ENCODE data around the gene NGB. TPM values are rescaled to one million over a fixed set of nuclear protein-coding genes. Genes with fewer than 3 reads are reported as not detected.
A peak's percentile ranks its signal among the peaks of the same experiment; 100 is the strongest.

NGB gene
- total and polyA plus RNA-seq, 2 donors (not counting 1 experiment from before 2014, with no cell fraction given) = not detected

- Histone ChIP-seq H3K27me3 (replicated peaks in 1 of 4; ENCODE audit: control extremely low read depth in 1 of 4, control insufficient read depth in 3 of 4, insufficient read depth in 4 of 4, low read length in 3 of 4) (peaks cover 0 to 41% (median 8%) of the 10 kb centered on the region in 4 experiments), H2AFZ (ENCODE audit: insufficient read depth, low read depth, low read length, poor library complexity, severe bottlenecking) (no peak overlapping the region), H4K20me1 (ENCODE audit: control insufficient read depth, insufficient read depth, low read length, poor library complexity, severe bottlenecking) (no peaks in the 10 kb centered on the region), H3K4me3 (ENCODE audit: control extremely low read depth in 1 of 5, extremely low read depth in 1 of 5, insufficient read depth in 1 of 5, low read depth in 2 of 5, low read length in 4 of 5) (no peak overlapping the region), H3K9me3 (ENCODE audit: control extremely low read depth in 1 of 3, control insufficient read depth in 2 of 3, insufficient read depth in 1 of 3, low read length in 2 of 3) (peaks cover 0 to 11% (median 0%) of the 10 kb centered on the region in 3 donors), H3K4me2 (replicated peaks; ENCODE audit: low read depth, low read length, poor library complexity, severe bottlenecking) (peak overlapping the region; percentile 30), H3K4me1 (ENCODE audit: control insufficient read depth in 2 of 2, insufficient read depth in 2 of 2, low read length in 2 of 2) (peaks cover 0 to 10% of the 10 kb centered on the region in 2 donors), H3K9ac (ENCODE audit: low read length) (no peak overlapping the region), H3K27ac (ENCODE audit: low read length in 2 of 2) (no peak overlapping the region), H3K79me2 (ENCODE audit: control insufficient read depth, insufficient read depth, low read length) (no peaks in the 10 kb centered on the region), H3K36me3 (replicated peaks in 1 of 2; ENCODE audit: control extremely low read depth in 1 of 2, control insufficient read depth in 1 of 2, extremely low read depth in 1 of 2, insufficient read depth in 2 of 2, low read length in 1 of 2) (no peaks in the 10 kb centered on the region)
- CTCF ChIA-PET = interaction anchor here (1.0 kb wide), 1 partner anchor 45 kb away, joined by 3 read pairs; no protein-coding TSS in a partner anchor
- POLR2A ChIA-PET = no interaction called here
- intact Hi-C loops (cut with micrococcal nuclease) = no loop called here
- peaks cover 33% of the 10 kb centered on the region for H3K27me3 Mint-ChIP-seq
- no peak overlapping the region for H3K4me3 Mint-ChIP-seq
- no peak overlapping the region for H3K27ac Mint-ChIP-seq
- H3K4me1 Mint-ChIP-seq = peaks cover 12% of the 10 kb centered on the region
- ATAC-seq (ENCODE audit: low read depth) (no peak), DNase-seq (no peak)
- no peaks in the 10 kb centered on the region for H3K9me3 Mint-ChIP-seq (ENCODE audit: insufficient read depth)
- TF ChIP-seq, protein P1, sequence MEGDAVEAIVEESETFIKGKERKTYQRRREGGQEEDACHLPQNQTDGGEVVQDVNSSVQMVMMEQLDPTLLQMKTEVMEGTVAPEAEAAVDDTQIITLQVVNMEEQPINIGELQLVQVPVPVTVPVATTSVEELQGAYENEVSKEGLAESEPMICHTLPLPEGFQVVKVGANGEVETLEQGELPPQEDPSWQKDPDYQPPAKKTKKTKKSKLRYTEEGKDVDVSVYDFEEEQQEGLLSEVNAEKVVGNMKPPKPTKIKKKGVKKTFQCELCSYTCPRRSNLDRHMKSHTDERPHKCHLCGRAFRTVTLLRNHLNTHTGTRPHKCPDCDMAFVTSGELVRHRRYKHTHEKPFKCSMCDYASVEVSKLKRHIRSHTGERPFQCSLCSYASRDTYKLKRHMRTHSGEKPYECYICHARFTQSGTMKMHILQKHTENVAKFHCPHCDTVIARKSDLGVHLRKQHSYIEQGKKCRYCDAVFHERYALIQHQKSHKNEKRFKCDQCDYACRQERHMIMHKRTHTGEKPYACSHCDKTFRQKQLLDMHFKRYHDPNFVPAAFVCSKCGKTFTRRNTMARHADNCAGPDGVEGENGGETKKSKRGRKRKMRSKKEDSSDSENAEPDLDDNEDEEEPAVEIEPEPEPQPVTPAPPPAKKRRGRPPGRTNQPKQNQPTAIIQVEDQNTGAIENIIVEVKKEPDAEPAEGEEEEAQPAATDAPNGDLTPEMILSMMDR (IDR thresholded peaks at IDR 0.05) = no peak
- TF ChIP-seq EZH2 (IDR thresholded peaks at IDR 0.05; ENCODE audit: borderline replicate concordance, insufficient read depth, low read depth, low read length, poor library complexity, severe bottlenecking) = no peak
- 3% methylated on average over 84 of the region's 84 CpGs for WGBS (ENCODE audit: insufficient coverage)
Measured at GRCh38 chr14:77270361-77271112, 469 bp downstream of the NGB start.

DNA sequence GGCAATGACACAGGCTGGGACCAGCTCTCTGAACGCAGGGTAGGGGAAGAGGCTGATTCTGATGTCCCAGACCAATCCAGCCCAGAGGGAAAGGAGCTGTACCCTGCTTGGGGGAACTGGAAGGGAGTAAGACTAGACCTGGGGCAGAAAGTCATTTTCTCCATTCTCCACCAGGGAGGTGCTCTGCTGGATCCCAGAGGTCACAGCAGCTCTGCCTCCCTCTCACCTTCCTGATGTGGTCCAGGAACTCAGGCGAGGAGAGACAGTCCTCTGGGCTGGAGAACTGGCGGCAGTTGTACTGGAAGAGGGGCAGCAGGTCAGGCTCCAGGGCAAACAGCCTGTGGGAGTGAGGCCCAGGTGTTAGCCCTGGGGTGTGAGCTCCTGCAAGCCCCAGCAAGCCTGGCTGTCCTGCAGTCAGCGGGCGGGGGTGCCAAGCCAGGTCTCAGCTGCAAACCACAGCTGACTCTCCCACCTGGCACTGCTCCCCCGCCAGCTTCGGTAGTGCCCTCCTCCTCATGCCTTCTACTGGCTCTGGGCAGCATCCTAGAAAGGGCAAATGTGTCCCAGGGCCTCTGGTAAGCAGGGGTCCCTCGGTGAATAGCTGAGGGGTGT, 1.9 kb downstream of the NGB start:
- H3K27me3 ChIP-seq (replicated peaks in 1 of 4; ENCODE audit: control extremely low read depth in 1 of 4, control insufficient read depth in 3 of 4, insufficient read depth in 4 of 4, low read length in 3 of 4) = peaks cover 0 to 41% (median 8%) of the 10 kb centered on the region in 4 experiments
- H3K4me1 ChIP-seq (ENCODE audit: control insufficient read depth in 2 of 2, insufficient read depth in 2 of 2, low read length in 2 of 2) = peaks cover 5 to 10% of the 10 kb centered on the region in 2 donors
- 33% methylated on average over 3 of the region's 8 CpGs for WGBS (ENCODE audit: insufficient coverage)
- Mint-ChIP-seq H3K4me3 (no peak overlapping the region), H3K27ac (no peak overlapping the region), H3K9me3 (ENCODE audit: insufficient read depth) (no peaks in the 10 kb centered on the region), H3K27me3 (peaks cover 33% of the 10 kb centered on the region), H3K4me1 (peaks cover 17% of the 10 kb centered on the region)
- ATAC-seq (ENCODE audit: low read depth) = no peak
- H3K36me3 ChIP-seq (replicated peaks in 1 of 2; ENCODE audit: control extremely low read depth in 1 of 2, control insufficient read depth in 1 of 2, extremely low read depth in 1 of 2, insufficient read depth in 2 of 2, low read length in 1 of 2) = no peaks in the 10 kb centered on the region
- no peak for DNase-seq
- no peak overlapping the region for H2AFZ ChIP-seq (ENCODE audit: insufficient read depth, low read depth, low read length, poor library complexity, severe bottlenecking)
- TF ChIP-seq EZH2 (IDR thresholded peaks at IDR 0.05; ENCODE audit: borderline replicate concordance, insufficient read depth, low read depth, low read length, poor library complexity, severe bottlenecking) = no peak
- TF ChIP-seq, protein P1 (IDR thresholded peaks at IDR 0.05) = no peak
- no peak overlapping the region for H3K27ac ChIP-seq (ENCODE audit: low read length in 2 of 2)
- H3K4me3 ChIP-seq (ENCODE audit: control extremely low read depth in 1 of 5, extremely low read depth in 1 of 5, insufficient read depth in 1 of 5, low read depth in 2 of 5, low read length in 4 of 5) = no peak overlapping the region
- no peaks in the 10 kb centered on the region for H3K79me2 ChIP-seq (ENCODE audit: control insufficient read depth, insufficient read depth, low read length)
- POLR2A ChIA-PET = no interaction called here
- no peak overlapping the region for H3K9ac ChIP-seq (ENCODE audit: low read length)
- peaks cover 0 to 11% (median 0%) of the 10 kb centered on the region in 3 donors for H3K9me3 ChIP-seq (ENCODE audit: control extremely low read depth in 1 of 3, control insufficient read depth in 2 of 3, insufficient read depth in 1 of 3, low read length in 2 of 3)
- CTCF ChIA-PET = no interaction called here
- intact Hi-C loops (cut with micrococcal nuclease) = no loop called here
- H3K4me2 ChIP-seq (replicated peaks; ENCODE audit: low read depth, low read length, poor library complexity, severe bottlenecking) = no peak overlapping the region
- H4K20me1 ChIP-seq (ENCODE audit: control insufficient read depth, insufficient read depth, low read length, poor library complexity, severe bottlenecking) = no peaks in the 10 kb centered on the region

All from B cell (primary cell).